Measurements from ENCODE around the gene SLC6A18.

The SLC6A18 gene

DNA sequence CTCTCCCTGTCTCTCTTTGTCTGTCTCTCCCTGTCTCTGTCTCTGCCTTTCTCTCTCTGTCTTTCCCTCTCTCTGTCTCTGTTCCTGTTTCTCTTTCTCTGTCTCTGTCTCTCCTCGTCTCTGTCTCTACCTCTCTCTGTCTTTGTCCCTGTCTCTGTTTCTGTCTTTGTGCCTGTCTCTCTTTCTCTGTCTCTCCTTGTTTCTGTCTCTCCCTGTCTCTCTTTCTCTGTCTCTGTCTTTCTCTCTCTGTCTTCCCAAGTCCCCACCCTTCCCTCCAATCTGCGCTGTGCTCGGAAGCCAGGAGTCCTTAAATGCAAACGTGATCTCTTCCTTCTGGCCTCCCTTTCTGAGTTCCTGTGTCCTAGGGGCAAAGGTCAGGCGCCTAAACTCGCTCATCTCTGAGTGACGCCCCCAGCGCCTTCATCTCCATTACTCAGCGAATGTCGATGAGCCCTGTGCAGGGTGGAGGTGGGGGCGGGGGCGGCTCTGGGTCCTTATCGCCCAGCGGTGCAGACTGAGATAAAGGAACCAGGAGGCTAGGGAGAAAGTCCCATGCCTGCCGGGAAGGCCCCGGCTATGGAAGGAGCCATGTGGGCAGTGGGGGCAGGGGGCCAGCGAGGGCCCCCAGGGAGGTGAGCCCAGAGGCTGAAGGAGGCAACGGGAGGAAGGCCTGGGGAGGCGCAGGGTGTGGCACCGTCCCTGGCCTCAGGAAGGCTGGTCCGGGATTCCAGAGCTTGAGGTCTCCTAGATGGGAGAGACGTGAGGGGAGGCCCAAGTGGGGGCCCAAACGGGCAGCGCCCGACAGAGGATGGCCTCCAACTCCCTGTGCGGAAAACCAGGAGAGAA, 25.3 kb upstream of the SLC6A18 start:
- DNase-seq (ENCODE audit: insufficient read length, low spot score) (no peak), FAIRE-seq (no peak)
- TF ChIP-seq, protein P1, sequence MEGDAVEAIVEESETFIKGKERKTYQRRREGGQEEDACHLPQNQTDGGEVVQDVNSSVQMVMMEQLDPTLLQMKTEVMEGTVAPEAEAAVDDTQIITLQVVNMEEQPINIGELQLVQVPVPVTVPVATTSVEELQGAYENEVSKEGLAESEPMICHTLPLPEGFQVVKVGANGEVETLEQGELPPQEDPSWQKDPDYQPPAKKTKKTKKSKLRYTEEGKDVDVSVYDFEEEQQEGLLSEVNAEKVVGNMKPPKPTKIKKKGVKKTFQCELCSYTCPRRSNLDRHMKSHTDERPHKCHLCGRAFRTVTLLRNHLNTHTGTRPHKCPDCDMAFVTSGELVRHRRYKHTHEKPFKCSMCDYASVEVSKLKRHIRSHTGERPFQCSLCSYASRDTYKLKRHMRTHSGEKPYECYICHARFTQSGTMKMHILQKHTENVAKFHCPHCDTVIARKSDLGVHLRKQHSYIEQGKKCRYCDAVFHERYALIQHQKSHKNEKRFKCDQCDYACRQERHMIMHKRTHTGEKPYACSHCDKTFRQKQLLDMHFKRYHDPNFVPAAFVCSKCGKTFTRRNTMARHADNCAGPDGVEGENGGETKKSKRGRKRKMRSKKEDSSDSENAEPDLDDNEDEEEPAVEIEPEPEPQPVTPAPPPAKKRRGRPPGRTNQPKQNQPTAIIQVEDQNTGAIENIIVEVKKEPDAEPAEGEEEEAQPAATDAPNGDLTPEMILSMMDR (IDR thresholded peaks at IDR 0.05; ENCODE audit: insufficient read depth, missing control alignments): no peak

DNA sequence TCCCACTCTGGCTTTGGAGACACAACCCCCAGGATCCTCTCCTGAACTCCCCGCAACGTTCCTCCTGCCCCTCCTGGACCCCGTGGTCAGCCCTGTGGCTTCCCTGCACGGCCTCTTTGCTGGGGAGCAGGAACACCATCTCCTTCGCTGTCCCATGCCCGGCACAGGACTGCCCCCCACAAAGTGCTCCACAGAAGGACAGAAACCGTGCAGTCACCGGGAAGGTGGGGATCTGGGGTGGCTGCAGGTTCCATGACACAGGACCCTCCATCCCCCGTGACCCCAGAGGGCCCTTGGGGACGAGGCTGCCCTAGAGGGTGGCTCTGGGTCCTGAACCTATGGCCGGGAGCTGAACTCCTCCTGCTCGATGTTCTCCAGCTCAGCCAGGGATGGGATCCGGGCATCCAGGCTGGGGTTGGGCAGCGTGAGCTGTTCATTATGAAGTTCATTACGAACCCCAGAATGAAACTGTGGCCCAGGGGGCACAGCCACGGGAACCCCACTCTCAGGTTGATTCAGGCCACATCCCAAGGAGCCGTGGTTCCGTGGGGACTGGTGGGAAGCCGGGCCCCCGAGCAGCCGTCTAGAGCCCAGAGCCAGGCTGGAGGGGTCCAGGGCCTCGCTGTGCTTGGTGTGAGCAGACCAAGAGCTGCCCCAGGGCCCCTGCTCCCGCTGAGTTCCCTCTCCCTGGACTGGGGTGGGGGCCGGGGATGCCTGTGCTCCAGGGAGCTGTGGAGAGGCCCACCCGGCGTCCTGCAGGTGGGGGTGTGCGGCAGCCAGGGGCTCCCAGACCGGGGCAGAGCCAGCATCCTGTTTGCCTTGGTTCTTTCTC, 24.5 kb upstream of the SLC6A18 start:
- FAIRE-seq (no peak), DNase-seq (ENCODE audit: insufficient read length, low spot score) (no peak)
- TF ChIP-seq, protein P1 (IDR thresholded peaks at IDR 0.05; ENCODE audit: insufficient read depth, missing control alignments): no peak

DNA sequence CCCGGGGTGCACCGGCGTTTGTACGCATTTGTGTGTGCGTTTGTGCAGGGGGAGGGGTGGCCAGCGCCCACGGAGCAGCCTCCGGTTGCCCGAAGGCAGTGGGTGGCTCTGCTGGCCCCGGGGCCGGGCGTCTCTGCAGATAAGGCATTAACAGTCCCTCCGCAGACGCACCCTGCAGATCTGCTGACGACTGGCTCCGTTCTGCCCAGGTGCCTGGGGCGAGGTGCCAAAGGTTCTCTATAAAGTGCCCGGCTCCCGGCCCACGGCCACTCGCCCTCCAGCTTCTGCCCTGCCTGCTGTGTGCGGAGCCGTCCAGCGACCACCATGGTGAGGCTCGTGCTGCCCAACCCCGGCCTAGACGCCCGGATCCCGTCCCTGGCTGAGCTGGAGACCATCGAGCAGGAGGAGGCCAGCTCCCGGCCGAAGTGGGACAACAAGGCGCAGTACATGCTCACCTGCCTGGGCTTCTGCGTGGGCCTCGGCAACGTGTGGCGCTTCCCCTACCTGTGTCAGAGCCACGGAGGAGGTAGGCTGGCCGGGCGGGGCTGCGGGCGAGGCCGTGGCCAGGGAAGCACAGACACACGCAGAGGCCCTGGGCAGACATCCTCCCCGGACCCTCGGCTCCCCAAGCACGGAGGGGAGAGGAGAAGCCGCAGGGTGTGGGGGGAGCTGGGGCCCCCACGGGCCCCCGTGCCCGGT, 23.7 kb upstream of the SLC6A18 start, which contains the start of gene SLC6A19:
TSS of gene SLC6A19 (plus strand) at position 269 of the 699 bp plus-strand sequence. CDS start at position 325, 56 bp downstream.
- TF ChIP-seq, protein P1 (IDR thresholded peaks at IDR 0.05; ENCODE audit: insufficient read depth, missing control alignments): no peak
- DNase-seq (ENCODE audit: insufficient read length, low spot score) (no peak), FAIRE-seq (no peak)

DNA sequence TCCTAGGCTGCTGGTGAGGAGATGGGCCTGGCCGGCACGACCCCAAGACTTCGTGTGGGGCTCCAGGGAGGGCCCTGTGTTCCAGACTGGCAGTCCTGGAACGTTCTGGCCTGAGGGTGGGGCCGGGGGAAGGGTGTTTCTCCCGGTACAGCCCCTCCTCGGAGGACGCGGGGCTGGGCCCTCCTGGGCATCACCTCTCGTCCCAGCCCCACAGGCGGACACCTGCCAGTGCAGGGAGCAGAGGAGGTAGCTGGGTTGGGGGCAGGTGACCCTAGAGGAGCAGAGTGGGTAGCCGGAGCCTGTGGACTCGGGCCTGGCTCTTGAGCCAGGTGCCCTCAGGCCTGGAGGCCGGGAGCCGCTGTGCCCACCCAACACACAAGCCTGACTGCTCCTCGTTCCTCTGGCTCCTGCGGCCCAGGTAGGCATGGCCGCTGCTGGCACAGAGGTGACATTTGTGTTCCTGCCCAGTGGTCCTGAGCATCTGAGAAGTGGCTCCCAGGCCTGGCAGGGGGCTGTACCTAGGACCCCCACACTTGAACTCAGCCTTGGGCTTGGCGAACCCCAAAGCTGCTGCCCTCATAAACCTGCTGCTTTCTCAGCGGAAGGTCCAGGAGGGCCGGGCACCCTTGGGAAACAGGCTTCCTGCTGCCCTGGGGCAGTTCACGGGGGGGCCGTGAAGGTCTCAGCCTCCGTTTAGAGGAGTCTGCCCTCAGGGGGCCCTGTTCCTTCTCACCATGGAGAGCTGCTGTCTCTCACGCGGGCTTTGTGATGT, 23.0 kb upstream of the SLC6A18 start:
- TF ChIP-seq, protein P1 (IDR thresholded peaks at IDR 0.05; ENCODE audit: insufficient read depth, missing control alignments): no peak
- FAIRE-seq: no peak
- DNase-seq (ENCODE audit: insufficient read length, low spot score): no peak

DNA sequence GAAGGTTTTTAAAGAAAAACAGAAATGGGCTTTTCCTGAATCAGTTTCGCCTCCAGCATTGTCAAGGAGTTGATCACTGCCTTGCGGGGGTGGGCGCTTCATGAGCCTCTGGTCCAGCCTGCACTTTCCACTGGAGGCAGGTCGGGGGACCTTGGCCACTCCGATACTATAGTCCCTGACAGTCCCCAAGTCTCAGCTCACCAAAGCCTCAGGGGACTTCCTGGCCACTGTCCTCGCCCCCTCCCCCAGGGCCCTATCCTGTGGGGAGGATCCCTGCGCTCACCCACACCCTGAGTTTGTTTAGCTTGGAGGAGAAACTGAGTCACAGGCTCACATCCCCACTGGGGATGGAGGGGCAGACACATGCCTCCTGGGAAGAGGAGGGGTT, 22.4 kb upstream of the SLC6A18 start:
- TF ChIP-seq, protein P1 (IDR thresholded peaks at IDR 0.05; ENCODE audit: insufficient read depth, missing control alignments): no peak
- FAIRE-seq (no peak), DNase-seq (ENCODE audit: insufficient read length, low spot score) (no peak)

DNA sequence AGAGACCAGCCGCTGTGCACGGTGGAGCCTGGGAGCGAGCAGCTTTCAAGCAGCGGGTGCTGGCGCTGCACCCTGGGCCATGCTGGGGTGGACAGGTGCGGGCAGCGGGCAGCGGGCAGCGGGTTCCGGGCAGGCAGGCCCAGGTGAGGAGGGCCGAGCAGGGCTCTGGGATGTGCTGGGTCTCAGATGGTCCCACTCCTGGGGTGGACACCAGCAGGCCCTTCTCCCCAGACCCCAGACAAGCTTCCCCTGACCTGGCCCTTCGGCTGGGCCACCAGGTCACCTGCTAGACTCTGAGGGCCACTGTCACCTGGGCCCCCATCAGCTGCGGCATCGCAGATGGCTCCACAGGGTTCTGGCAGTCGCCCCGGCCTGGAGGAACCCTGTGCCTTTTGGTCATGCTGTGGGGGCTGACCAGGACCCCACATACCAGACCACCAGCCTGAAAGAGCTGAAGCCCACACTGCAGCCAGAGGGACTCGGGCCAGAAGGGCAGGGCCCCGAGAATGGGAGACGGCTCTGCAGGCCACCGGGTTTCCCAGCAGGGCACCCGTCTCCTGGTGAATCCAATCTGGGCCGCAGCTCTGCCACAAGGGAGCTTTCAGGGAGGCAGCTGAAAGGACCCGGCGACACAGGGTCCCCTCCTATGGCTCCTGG, 21.7 kb upstream of the SLC6A18 start:
- DNase-seq (ENCODE audit: insufficient read length, low spot score) (no peak), FAIRE-seq (no peak)
- TF ChIP-seq, protein P1 (IDR thresholded peaks at IDR 0.05; ENCODE audit: insufficient read depth, missing control alignments): no peak
